ENCODE results near the gene F2R. TPM values are rescaled to one million over a fixed set of nuclear protein-coding genes. Genes with fewer than 3 reads are reported as not detected.

F2R gene
- total and polyA plus RNA-seq, 2 of the 8 experiments (the other 6 are each of a cell fraction or from before 2014, with no cell fraction given), result 23.8 to 29.1 TPM

DNA sequence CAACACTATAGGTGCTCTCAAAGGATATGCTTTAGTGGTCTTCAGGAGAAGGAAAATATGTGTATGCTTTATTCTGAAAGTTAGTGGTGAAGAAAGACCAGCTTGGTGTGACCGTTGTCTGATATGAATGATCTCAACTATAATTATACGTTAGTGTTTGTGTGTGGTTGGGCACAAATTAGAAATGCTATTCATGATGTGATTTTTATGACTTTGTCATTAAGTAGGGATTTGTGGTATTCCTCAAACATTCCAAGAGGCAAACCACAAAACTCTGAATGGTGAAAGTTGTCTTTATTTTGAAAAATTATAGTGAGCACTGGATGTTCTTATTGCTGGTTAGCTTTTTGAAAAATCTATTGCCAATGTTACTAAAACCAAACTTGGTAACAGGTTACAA is 6.2 kb upstream of the F2R start (continued):
- TF ChIP-seq, protein P1, sequence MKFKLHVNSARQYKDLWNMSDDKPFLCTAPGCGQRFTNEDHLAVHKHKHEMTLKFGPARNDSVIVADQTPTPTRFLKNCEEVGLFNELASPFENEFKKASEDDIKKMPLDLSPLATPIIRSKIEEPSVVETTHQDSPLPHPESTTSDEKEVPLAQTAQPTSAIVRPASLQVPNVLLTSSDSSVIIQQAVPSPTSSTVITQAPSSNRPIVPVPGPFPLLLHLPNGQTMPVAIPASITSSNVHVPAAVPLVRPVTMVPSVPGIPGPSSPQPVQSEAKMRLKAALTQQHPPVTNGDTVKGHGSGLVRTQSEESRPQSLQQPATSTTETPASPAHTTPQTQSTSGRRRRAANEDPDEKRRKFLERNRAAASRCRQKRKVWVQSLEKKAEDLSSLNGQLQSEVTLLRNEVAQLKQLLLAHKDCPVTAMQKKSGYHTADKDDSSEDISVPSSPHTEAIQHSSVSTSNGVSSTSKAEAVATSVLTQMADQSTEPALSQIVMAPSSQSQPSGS (IDR thresholded peaks at IDR 0.05; ENCODE audit: low read length), result no peak
- TF ChIP-seq FOSL1 (IDR thresholded peaks at IDR 0.05; ENCODE audit: insufficient read depth, low read depth, low read length), result no peak
- TF ChIP-seq POU5F1 (IDR thresholded peaks at IDR 0.05; ENCODE audit: low read depth, low read length), result no peak

Data from H1 (cell line).